Dendritic cell treated with granulocyte-macrophage colony-stimulating factor and Interleukin-4, amounts not matched to agents 40 ng/mL and 50 ng/mL, for 4 days (primary cell): ENCODE data around the gene NOL4L.
A peak's percentile ranks its signal among the peaks of the same experiment; 100 is the strongest.

Source experiments
- H3K27ac Mint-ChIP-seq: one replicate; pipeline ENCODE4 v1.8.0; 2022; ENCODE audit warnings: mild to moderate bottlenecking, mixed read lengths
- H3K27me3 Mint-ChIP-seq: one replicate; pipeline ENCODE4 v1.8.0; 2022; ENCODE audit warnings: mild to moderate bottlenecking, mixed read lengths
- H3K36me3 Mint-ChIP-seq: one replicate; pipeline ENCODE4 v1.8.0; 2022; ENCODE audit warnings: low read depth, mixed read lengths
- H3K4me1 Mint-ChIP-seq: one replicate; pipeline ENCODE4 v1.8.0; 2022; ENCODE audit warnings: low read depth, mixed read lengths
- H3K4me3 Mint-ChIP-seq: one replicate; pipeline ENCODE4 v1.8.0; 2022; ENCODE audit warnings: mild to moderate bottlenecking, moderate library complexity, mixed read lengths
- H3K9me3 Mint-ChIP-seq: one replicate; pipeline ENCODE4 v1.8.0; 2022; ENCODE audit warnings: mixed read lengths
- intact Hi-C: fragments of 100-400 bp; cut with micrococcal nuclease; formaldehyde crosslinking; loops from one replicate; pipeline ENCODE4 v1.15.0; 2022

The NOL4L gene

GRCh38 chr20:32447136-32448027 is 137.8 kb downstream of the NOL4L start:
- intact Hi-C loops = no loop called here
- Mint-ChIP-seq H3K4me3 (no peak overlapping the region), H3K27me3 (no peaks in the 10 kb centered on the region), H3K36me3 (peaks cover 90% of the 10 kb centered on the region), H3K9me3 (no peaks in the 10 kb centered on the region), H3K4me1 (peaks cover 52% of the 10 kb centered on the region), H3K27ac (no peak overlapping the region)

- Mint-ChIP-seq H3K4me1 (peaks cover 47% of the 10 kb centered on the region), H3K4me3 (no peak overlapping the region), H3K27me3 (no peaks in the 10 kb centered on the region), H3K9me3 (no peaks in the 10 kb centered on the region), H3K27ac (no peak overlapping the region), H3K36me3 (peaks cover 89% of the 10 kb centered on the region)
- intact Hi-C loops = no loop called here
Observed at GRCh38 chr20:32446301-32447100, 138.6 kb downstream of the NOL4L start.

GRCh38 chr20:32445539-32446273 is 139.4 kb downstream of the NOL4L start:
- no peaks in the 10 kb centered on the region for H3K27me3 Mint-ChIP-seq
- no peaks in the 10 kb centered on the region for H3K9me3 Mint-ChIP-seq
- no peak overlapping the region for H3K4me3 Mint-ChIP-seq
- H3K27ac Mint-ChIP-seq = no peak overlapping the region
- peaks cover 41% of the 10 kb centered on the region for H3K4me1 Mint-ChIP-seq
- peaks cover 85% of the 10 kb centered on the region for H3K36me3 Mint-ChIP-seq
- intact Hi-C loops = no loop called here

GRCh38 chr20:32444474-32445220 is 140.5 kb downstream of the NOL4L start:
- Mint-ChIP-seq H3K36me3 (peaks cover 78% of the 10 kb centered on the region), H3K4me3 (no peak overlapping the region), H3K9me3 (no peaks in the 10 kb centered on the region), H3K27me3 (no peaks in the 10 kb centered on the region), H3K4me1 (peaks cover 30% of the 10 kb centered on the region), H3K27ac (no peak overlapping the region)
- intact Hi-C loops = no loop called here

- H3K36me3 Mint-ChIP-seq = peaks cover 83% of the 10 kb centered on the region
- no peak overlapping the region for H3K27ac Mint-ChIP-seq
- no peak overlapping the region for H3K4me3 Mint-ChIP-seq
- H3K27me3 Mint-ChIP-seq = no peaks in the 10 kb centered on the region
- no peaks in the 10 kb centered on the region for H3K9me3 Mint-ChIP-seq
- peaks cover 21% of the 10 kb centered on the region for H3K4me1 Mint-ChIP-seq
- intact Hi-C loops = no loop called here
Observed at GRCh38 chr20:32443386-32443974, 141.7 kb downstream of the NOL4L start.

GRCh38 chr20:32442630-32443373 is 142.3 kb downstream of the NOL4L start:
- Mint-ChIP-seq H3K36me3 (peaks cover 82% of the 10 kb centered on the region), H3K27ac (peak overlapping the region; percentile 13), H3K9me3 (no peaks in the 10 kb centered on the region), H3K4me1 (peaks cover 15% of the 10 kb centered on the region), H3K27me3 (no peaks in the 10 kb centered on the region), H3K4me3 (no peak overlapping the region)
- intact Hi-C loops = no loop called here

GRCh38 chr20:32441638-32442037 is 143.5 kb downstream of the NOL4L start:
- H3K4me1 Mint-ChIP-seq = peaks cover 11% of the 10 kb centered on the region
- H3K36me3 Mint-ChIP-seq = peaks cover 82% of the 10 kb centered on the region
- no peak overlapping the region for H3K4me3 Mint-ChIP-seq
- no peak overlapping the region for H3K27ac Mint-ChIP-seq
- H3K27me3 Mint-ChIP-seq = no peaks in the 10 kb centered on the region
- intact Hi-C loops = no loop called here
- H3K9me3 Mint-ChIP-seq = no peaks in the 10 kb centered on the region

- intact Hi-C loops = no loop called here
- Mint-ChIP-seq H3K27me3 (no peaks in the 10 kb centered on the region), H3K36me3 (peaks cover 82% of the 10 kb centered on the region), H3K4me1 (peaks cover 10% of the 10 kb centered on the region), H3K4me3 (no peak overlapping the region), H3K27ac (no peak overlapping the region), H3K9me3 (no peaks in the 10 kb centered on the region)
Observed at GRCh38 chr20:32440758-32441078, 144.4 kb downstream of the NOL4L start.

- intact Hi-C loops = no loop called here
- Mint-ChIP-seq H3K27ac (no peak overlapping the region), H3K9me3 (no peaks in the 10 kb centered on the region), H3K4me3 (no peak overlapping the region), H3K36me3 (peaks cover 82% of the 10 kb centered on the region), H3K27me3 (no peaks in the 10 kb centered on the region), H3K4me1 (peaks cover 5% of the 10 kb centered on the region)
Observed at GRCh38 chr20:32440069-32440757, 144.9 kb downstream of the NOL4L start.

- intact Hi-C loops = no loop called here
- H3K36me3 Mint-ChIP-seq = peaks cover 82% of the 10 kb centered on the region
- H3K27ac Mint-ChIP-seq = no peak overlapping the region
- no peaks in the 10 kb centered on the region for H3K9me3 Mint-ChIP-seq
- no peak overlapping the region for H3K4me3 Mint-ChIP-seq
- peaks cover 5% of the 10 kb centered on the region for H3K4me1 Mint-ChIP-seq
- H3K27me3 Mint-ChIP-seq = no peaks in the 10 kb centered on the region
Observed at GRCh38 chr20:32439132-32439829, 145.9 kb downstream of the NOL4L start.

GRCh38 chr20:32438331-32438858 is 146.7 kb downstream of the NOL4L start:
- intact Hi-C loops = no loop called here
- H3K36me3 Mint-ChIP-seq = peaks cover 82% of the 10 kb centered on the region
- H3K27me3 Mint-ChIP-seq = no peaks in the 10 kb centered on the region
- H3K9me3 Mint-ChIP-seq = no peaks in the 10 kb centered on the region
- no peak overlapping the region for H3K27ac Mint-ChIP-seq
- H3K4me1 Mint-ChIP-seq = peaks cover 5% of the 10 kb centered on the region
- no peak overlapping the region for H3K4me3 Mint-ChIP-seq
